H9 (cell line): ENCODE measurements around the gene TREML1. TPM values are rescaled to one million over a fixed set of nuclear protein-coding genes. Genes with fewer than 3 reads are reported as not detected.

Experiments used
- DNase-seq: peaks from one replicate; pipeline ENCODE4 v3.0.0-alpha.2; 2017
- H2AFZ ChIP-seq: one replicate; pipeline ENCODE4 v1.6.1; 2013; ENCODE audit warnings: mild to moderate bottlenecking, low read length, control low read depth, moderate library complexity
- H2AK5ac ChIP-seq: 2 replicates; pipeline ENCODE4 v1.6.1; 2013; ENCODE audit warnings: low read length, control low read depth, mixed read lengths; ENCODE audit not compliant: insufficient read length
- H2BK120ac ChIP-seq: one replicate; pipeline ENCODE4 v1.6.1; 2013; ENCODE audit warnings: low read depth, mild to moderate bottlenecking, low read length, control low read depth, inconsistent platforms; ENCODE audit not compliant: poor library complexity, severe bottlenecking
- H2BK12ac ChIP-seq: 2 replicates; pipeline ENCODE4 v1.6.1; 2013; ENCODE audit warnings: low read length, control low read depth, mixed read lengths, low read depth; ENCODE audit not compliant: insufficient read length
- H2BK15ac ChIP-seq: 2 replicates; pipeline ENCODE4 v1.6.1; 2013; ENCODE audit warnings: low read depth, low read length, control low read depth
- H2BK20ac ChIP-seq: one replicate; pipeline ENCODE4 v1.6.1; 2013; ENCODE audit warnings: low read depth, mild to moderate bottlenecking, low read length, control low read depth, inconsistent platforms; ENCODE audit not compliant: poor library complexity, severe bottlenecking
- H2BK5ac ChIP-seq: 2 replicates; pipeline ENCODE4 v1.6.1; 2013; ENCODE audit warnings: low read length, control low read depth, mixed read lengths; ENCODE audit not compliant: insufficient read length
- H3K14ac ChIP-seq: 2 replicates; pipeline ENCODE4 v1.6.1; 2013; ENCODE audit warnings: low read length, control low read depth; ENCODE audit not compliant: insufficient read depth
- H3K18ac ChIP-seq: 2 replicates; pipeline ENCODE4 v1.6.1; 2013; ENCODE audit warnings: low read depth, mild to moderate bottlenecking, mixed read lengths, low read length, control low read depth; ENCODE audit not compliant: insufficient read length
- H3K23ac ChIP-seq: 2 replicates; pipeline ENCODE4 v1.6.1; 2013; ENCODE audit warnings: low read length, control low read depth, mixed read lengths, low read depth; ENCODE audit not compliant: insufficient read length
- H3K23me2 ChIP-seq: 2 replicates; pipeline ENCODE4 v1.6.1; 2013; ENCODE audit warnings: low read depth, mild to moderate bottlenecking, mixed read lengths, low read length, control low read depth; ENCODE audit not compliant: insufficient read length, poor library complexity, severe bottlenecking
- H3K27ac ChIP-seq: 2 replicates; pipeline ENCODE4 v1.5.1; 2013; ENCODE audit warnings: low read length, control low read depth, mixed read lengths, low read depth; ENCODE audit not compliant: insufficient read length
- H3K27me3 ChIP-seq: 2 replicates; pipeline ENCODE4 v1.6.1; 2013; ENCODE audit warnings: low read length, control low read depth, inconsistent platforms; ENCODE audit not compliant: insufficient read depth
- H3K4ac ChIP-seq: 2 replicates; pipeline ENCODE4 v1.6.1; 2013; ENCODE audit warnings: low read depth, mild to moderate bottlenecking, control low read depth, inconsistent platforms, low read length, moderate library complexity
- H3K4me1 ChIP-seq: 2 replicates; pipeline ENCODE4 v1.6.1; 2013; ENCODE audit warnings: low read length, control low read depth, inconsistent platforms; ENCODE audit not compliant: insufficient read depth
- H3K4me2 ChIP-seq: 2 replicates; pipeline ENCODE4 v1.6.1; 2013; ENCODE audit warnings: low read length, control low read depth, mixed read lengths; ENCODE audit not compliant: insufficient read length, insufficient read depth
- H3K56ac ChIP-seq: 2 replicates; pipeline ENCODE4 v1.6.1; 2013; ENCODE audit warnings: low read depth, mild to moderate bottlenecking, mixed read lengths, low read length, control low read depth; ENCODE audit not compliant: insufficient read length
- H3K79me1 ChIP-seq: 2 replicates; pipeline ENCODE4 v1.6.1; 2013; ENCODE audit warnings: low read depth, mild to moderate bottlenecking, moderate library complexity, low read length, control low read depth, inconsistent platforms; ENCODE audit not compliant: insufficient read depth, poor library complexity, severe bottlenecking
- H3K79me2 ChIP-seq: 2 replicates; pipeline ENCODE4 v1.6.1; 2013; ENCODE audit warnings: low read length, control low read depth, inconsistent platforms; ENCODE audit not compliant: insufficient read depth
- H3K9ac ChIP-seq: 2 replicates; pipeline ENCODE4 v1.6.1; 2013; ENCODE audit warnings: low read length, control low read depth, mixed read lengths; ENCODE audit not compliant: insufficient read length; ENCODE audit errors: extremely low read depth
- H3K9me3 ChIP-seq: one replicate; pipeline ENCODE4 v1.6.1; 2013; ENCODE audit warnings: low read depth, low read length, inconsistent platforms; ENCODE audit not compliant: control insufficient read depth
- H3T11ph ChIP-seq: one replicate; pipeline ENCODE4 v1.6.1; 2013; ENCODE audit warnings: mild to moderate bottlenecking, low read length, control low read depth, inconsistent platforms
- H4K20me1 ChIP-seq: one replicate; pipeline ENCODE4 v1.6.1; 2013; ENCODE audit not compliant: control insufficient read depth, insufficient read length, insufficient read depth
- H4K5ac ChIP-seq: 2 replicates; pipeline ENCODE4 v1.6.1; 2013; ENCODE audit warnings: low read depth, mild to moderate bottlenecking, mixed read lengths, low read length, control low read depth; ENCODE audit not compliant: insufficient read length
- H4K8ac ChIP-seq: replicated peaks from 2 replicates; pipeline ENCODE4 v1.6.1; 2013; ENCODE audit warnings: low read length, control low read depth, mixed read lengths, low read depth; ENCODE audit not compliant: insufficient read length
- H4K91ac ChIP-seq: 2 replicates; pipeline ENCODE4 v1.6.1; 2013; ENCODE audit warnings: low read depth, mild to moderate bottlenecking, moderate library complexity, mixed read lengths, low read length, control low read depth; ENCODE audit not compliant: insufficient read length
- H3K27ac Mint-ChIP-seq, 3 experiments: 2 replicates in 2 of 3; 3 replicates in 1 of 3; pipeline ENCODE4 v1.8.0; 2020 to 2021; ENCODE audit warnings: mixed read lengths in 3 of 3, mild to moderate bottlenecking in 1 of 3, moderate library complexity in 1 of 3
- H3K27me3 Mint-ChIP-seq: 2 replicates; pipeline ENCODE4 v1.8.0; 2021; ENCODE audit warnings: low read depth, mild to moderate bottlenecking, moderate library complexity, mixed read lengths
- H3K36me3 Mint-ChIP-seq, 3 experiments: 2 replicates in 2 of 3; 3 replicates in 1 of 3; pipeline ENCODE4 v1.8.0; 2020 to 2021; ENCODE audit warnings: low read depth in 3 of 3, mixed read lengths in 3 of 3; ENCODE audit not compliant: insufficient read depth in 1 of 3
- H3K4me1 Mint-ChIP-seq, 2 experiments: 2 replicates each; pipeline ENCODE4 v1.8.0; 2020; ENCODE audit warnings: mixed read lengths in 2 of 2
- H3K4me3 Mint-ChIP-seq, 2 experiments: 2 replicates in 1 of 2; 3 replicates in 1 of 2; pipeline ENCODE4 v1.8.0; 2020 to 2021; ENCODE audit warnings: mild to moderate bottlenecking in 2 of 2, mixed read lengths in 2 of 2, moderate library complexity in 1 of 2
- H3K9me3 Mint-ChIP-seq, 2 experiments: 2 replicates in 1 of 2; 3 replicates in 1 of 2; pipeline ENCODE4 v1.8.0; 2020; ENCODE audit warnings: mild to moderate bottlenecking in 2 of 2, mixed read lengths in 2 of 2, moderate library complexity in 1 of 2
- CTCF ChIP-seq: fragments of 200-600 bp; sonication (generic); conservative IDR thresholded peaks from 3 replicates; pipeline ENCODE4 v1.8.0; 2021; ENCODE audit warnings: antibody characterized with exemption, mild to moderate bottlenecking
- WGBS: extraction: QIAGEN DNeasy Blood & Tissue Kit; methylation state at CpG from one replicate; pipeline ENCODE4 v1.1.7; 2013; ENCODE audit warnings: missing lambda C conversion rate, low lambda C conversion rate, mixed read lengths; ENCODE audit not compliant: insufficient read length; ENCODE audit errors: extremely low coverage; 5-methylcytosine and 5-hydroxymethylcytosine counted together
- total RNA-seq: library from RNA; stranded (reverse); gene quantifications from 2 replicates; pipeline ENCODE4 v1.2.1, GENCODE V29; 2021

TREML1 gene
- total RNA-seq, 1 experiment from 2014 or later, result not detected

GRCh38 chr6:41193884-41194283, 39.7 kb upstream of the TREML1 start:
- Histone ChIP-seq H2BK5ac (no peak overlapping the region), H3K79me2 (no peaks in the 10 kb centered on the region), H3K18ac (no peak overlapping the region), H2BK20ac (no peak overlapping the region), H3K23ac (no peak overlapping the region), H4K5ac (no peak overlapping the region), H3K4ac (no peak overlapping the region), H3T11ph (no peak overlapping the region), H3K56ac (no peak overlapping the region), H3K79me1 (no peaks in the 10 kb centered on the region), H2AK5ac (no peak overlapping the region), H3K14ac (no peak overlapping the region), H4K8ac (no peak overlapping the region), H3K9me3 (peaks cover 10% of the 10 kb centered on the region), H3K4me2 (no peak overlapping the region), H3K9ac (no peak overlapping the region), H2BK12ac (no peak overlapping the region), H2BK15ac (no peak overlapping the region), H3K23me2 (no peaks in the 10 kb centered on the region), H3K4me1 (no peaks in the 10 kb centered on the region), H3K27ac (no peak overlapping the region), H2AFZ (no peak overlapping the region), H4K91ac (no peak overlapping the region), H3K27me3 (no peaks in the 10 kb centered on the region), H2BK120ac (no peak overlapping the region), H4K20me1 (no peaks in the 10 kb centered on the region)
- no peak overlapping the region for H3K27ac Mint-ChIP-seq
- DNase-seq, result no peak
- no peak for TF ChIP-seq CTCF
- no peak overlapping the region for H3K4me3 Mint-ChIP-seq
- H3K36me3 Mint-ChIP-seq, result peaks cover 6 to 15% (median 11%) of the 10 kb centered on the region in 3 experiments
- no CpG with 5 or more reads among the region's 5 CpGs for WGBS
- peaks cover 14 to 15% of the 10 kb centered on the region in 2 experiments for H3K9me3 Mint-ChIP-seq
- peaks cover 22% of the 10 kb centered on the region for H3K27me3 Mint-ChIP-seq
- H3K4me1 Mint-ChIP-seq, result peaks cover 0 to 7% of the 10 kb centered on the region in 2 experiments; a peak in 2 of 4 replicates
